HG03064 (cell line): ENCODE results near the gene RHBG.
"Not testable (repeated sequence)": the region's sequence is repeated elsewhere in the genome, so short reads cannot be mapped to it uniquely, and the experiment has no call there.

Source experiments
- ATAC-seq: cut with Tn5 transposase; IDR thresholded peaks from one replicate; pipeline ENCODE4 v1.9.1; 2021; ENCODE audit warnings: low read depth; ENCODE audit not compliant: unreplicated experiment

RHBG gene

GRCh38 chr1:156359973-156360372 is 9.0 kb upstream of the RHBG start:
- ATAC-seq, result no peak

- no peak for ATAC-seq
Observed at GRCh38 chr1:156360534-156360933, 8.5 kb upstream of the RHBG start.

- peak; percentile 71 for ATAC-seq
Observed at GRCh38 chr1:156365754-156366153, 3.3 kb upstream of the RHBG start.

- ATAC-seq, result no peak
Observed at GRCh38 chr1:156366378-156367166, 2.4 kb upstream of the RHBG start.

GRCh38 chr1:156367383-156368156 is 1.4 kb upstream of the RHBG start:
- ATAC-seq, result no peak

GRCh38 chr1:156368157-156368658 is 803 bp upstream of the RHBG start:
- no peak for ATAC-seq

GRCh38 chr1:156369685-156370286 is 775 bp downstream of the RHBG start:
- not testable (repeated sequence) for ATAC-seq

GRCh38 chr1:156371553-156372264 is 2.7 kb downstream of the RHBG start:
- no peak for ATAC-seq

GRCh38 chr1:156372265-156372586 is 3.2 kb downstream of the RHBG start:
- ATAC-seq, result no peak

GRCh38 chr1:156372876-156373275 is 3.9 kb downstream of the RHBG start:
- no peak for ATAC-seq

- no peak for ATAC-seq
Observed at GRCh38 chr1:156373546-156373945, 4.5 kb downstream of the RHBG start.

GRCh38 chr1:156376146-156376545 is 7.1 kb downstream of the RHBG start:
- ATAC-seq, result no peak

GRCh38 chr1:156376958-156377919 is 8.2 kb downstream of the RHBG start:
- no peak for ATAC-seq

GRCh38 chr1:156378557-156378956 is 9.5 kb downstream of the RHBG start:
- ATAC-seq, result no peak

- no peak for ATAC-seq
Observed at GRCh38 chr1:156379420-156380165, 10.6 kb downstream of the RHBG start.

- no peak for ATAC-seq
Observed at GRCh38 chr1:156382561-156382960, 13.6 kb downstream of the RHBG start.

GRCh38 chr1:156383023-156383422 is 14.0 kb downstream of the RHBG start:
- no peak for ATAC-seq

GRCh38 chr1:156384007-156384406 is 15.0 kb downstream of the RHBG start:
- no peak for ATAC-seq

GRCh38 chr1:156384658-156385057 is 15.6 kb downstream of the RHBG start:
- no peak for ATAC-seq
